HUES6 (cell line): ENCODE results near the gene CBARP.
A peak's percentile ranks its signal among the peaks of the same experiment; 100 is the strongest.

Source experiments
- H3K27ac ChIP-seq: 2 replicates; pipeline ENCODE4 v1.7.0; 2013; ENCODE audit warnings: low read depth, mild to moderate bottlenecking, low read length, inconsistent platforms
- H3K27me3 ChIP-seq: 2 replicates; pipeline ENCODE4 v1.6.1; 2013; ENCODE audit warnings: low read length; ENCODE audit not compliant: control insufficient read depth, insufficient read depth
- H3K36me3 ChIP-seq: 2 replicates; pipeline ENCODE4 v1.6.1; 2013; ENCODE audit warnings: low read length; ENCODE audit not compliant: control insufficient read depth, insufficient read depth
- H3K4me1 ChIP-seq: 2 replicates; pipeline ENCODE4 v1.6.1; 2013; ENCODE audit warnings: low read length; ENCODE audit not compliant: control insufficient read depth, insufficient read depth
- H3K4me3 ChIP-seq: 2 replicates; pipeline ENCODE4 v1.5.1; 2013; ENCODE audit warnings: low read depth, low read length
- H3K9ac ChIP-seq: one replicate; pipeline ENCODE4 v1.6.1; 2013; ENCODE audit warnings: mild to moderate bottlenecking, low read length
- H3K9me3 ChIP-seq: 2 replicates; pipeline ENCODE4 v1.6.1; 2013; ENCODE audit warnings: low read depth, low read length; ENCODE audit not compliant: control insufficient read depth, insufficient read depth

Gene CBARP

GRCh38 chr19:1254530-1255185, 16.9 kb upstream of the CBARP start:
- Histone ChIP-seq H3K4me1 (peaks cover 41% of the 10 kb centered on the region), H3K27me3 (no peaks in the 10 kb centered on the region), H3K36me3 (peaks cover 69% of the 10 kb centered on the region), H3K4me3 (no peak overlapping the region), H3K9ac (no peak overlapping the region), H3K27ac (0 out of 2 replicates have a peak overlapping the region, but pooled peaks have one; percentile 23), H3K9me3 (no peaks in the 10 kb centered on the region)

- Histone ChIP-seq H3K27me3 (no peaks in the 10 kb centered on the region), H3K9me3 (no peaks in the 10 kb centered on the region), H3K36me3 (peaks cover 69% of the 10 kb centered on the region), H3K4me1 (peaks cover 35% of the 10 kb centered on the region), H3K4me3 (no peak overlapping the region), H3K9ac (no peak overlapping the region), H3K27ac (peak overlapping the region; percentile 23; the same call in 1 of the 2 replicates)
Observed at GRCh38 chr19:1254081-1254527, 16.3 kb upstream of the CBARP start.

- peak overlapping the region; percentile 41 for H3K9ac ChIP-seq
- peaks cover 69% of the 10 kb centered on the region for H3K36me3 ChIP-seq
- H3K4me3 ChIP-seq, result no peak overlapping the region; the same call in 1 of the 2 replicates
- H3K27me3 ChIP-seq, result no peaks in the 10 kb centered on the region
- peaks cover 31% of the 10 kb centered on the region for H3K4me1 ChIP-seq
- H3K27ac ChIP-seq, result peak overlapping the region; percentile 93; the same call in 1 of the 2 replicates
- H3K9me3 ChIP-seq, result no peaks in the 10 kb centered on the region
Observed at GRCh38 chr19:1253514-1254080, 15.8 kb upstream of the CBARP start.

- peaks cover 63% of the 10 kb centered on the region for H3K36me3 ChIP-seq
Observed at GRCh38 chr19:1252821-1253513, 15.2 kb upstream of the CBARP start.

GRCh38 chr19:1252221-1252820, 14.5 kb upstream of the CBARP start:
- H3K4me3 ChIP-seq, result peak overlapping the region; percentile 71
- peaks cover 57% of the 10 kb centered on the region for H3K36me3 ChIP-seq
- H3K27me3 ChIP-seq, result no peaks in the 10 kb centered on the region
- no peaks in the 10 kb centered on the region for H3K9me3 ChIP-seq
- peaks cover 24% of the 10 kb centered on the region for H3K4me1 ChIP-seq
- H3K27ac ChIP-seq, result peak overlapping the region; percentile 93
- peak overlapping the region; percentile 75 for H3K9ac ChIP-seq

More at GRCh38 chr19:1252821-1253513, 15.2 kb upstream of the CBARP start:
- H3K9ac ChIP-seq, result peak overlapping the region; percentile 75
- H3K4me3 ChIP-seq, result peak overlapping the region; percentile 71; the same call in 1 of the 2 replicates
- H3K27ac ChIP-seq, result peak overlapping the region; percentile 93
- H3K9me3 ChIP-seq, result no peaks in the 10 kb centered on the region
- no peaks in the 10 kb centered on the region for H3K27me3 ChIP-seq
- H3K4me1 ChIP-seq, result peaks cover 27% of the 10 kb centered on the region

- H3K9ac ChIP-seq, result peak overlapping the region; percentile 96
- H3K27ac ChIP-seq, result peak overlapping the region; percentile 93
- H3K4me3 ChIP-seq, result peak overlapping the region; percentile 71
- H3K27me3 ChIP-seq, result no peaks in the 10 kb centered on the region
- H3K9me3 ChIP-seq, result no peaks in the 10 kb centered on the region
- peaks cover 50% of the 10 kb centered on the region for H3K36me3 ChIP-seq
- H3K4me1 ChIP-seq, result peaks cover 18% of the 10 kb centered on the region
Observed at GRCh38 chr19:1251330-1252220, 13.8 kb upstream of the CBARP start.

- Histone ChIP-seq H3K27ac (peak overlapping the region; percentile 93), H3K36me3 (peaks cover 45% of the 10 kb centered on the region), H3K27me3 (no peaks in the 10 kb centered on the region), H3K9me3 (no peaks in the 10 kb centered on the region), H3K4me3 (peak overlapping the region; percentile 71), H3K4me1 (peaks cover 20% of the 10 kb centered on the region), H3K9ac (peak overlapping the region; percentile 96)
Observed at GRCh38 chr19:1250437-1251260, 12.8 kb upstream of the CBARP start.

GRCh38 chr19:1249990-1250436, 12.2 kb upstream of the CBARP start:
- H3K27me3 ChIP-seq, result no peaks in the 10 kb centered on the region
- peak overlapping the region; percentile 71 for H3K4me3 ChIP-seq
- peaks cover 17% of the 10 kb centered on the region for H3K4me1 ChIP-seq
- H3K27ac ChIP-seq, result peak overlapping the region; percentile 90; the same call in 1 of the 2 replicates
- peaks cover 39% of the 10 kb centered on the region for H3K36me3 ChIP-seq
- H3K9me3 ChIP-seq, result no peaks in the 10 kb centered on the region
- H3K9ac ChIP-seq, result peak overlapping the region; percentile 96

- H3K4me3 ChIP-seq, result peak overlapping the region; percentile 80
- peak overlapping the region; percentile 96 for H3K9ac ChIP-seq
- peaks cover 21% of the 10 kb centered on the region for H3K4me1 ChIP-seq
- H3K27ac ChIP-seq, result peak overlapping the region; percentile 97
- H3K36me3 ChIP-seq, result peaks cover 33% of the 10 kb centered on the region
- no peaks in the 10 kb centered on the region for H3K27me3 ChIP-seq
- no peaks in the 10 kb centered on the region for H3K9me3 ChIP-seq
Observed at GRCh38 chr19:1249298-1249989, 11.6 kb upstream of the CBARP start.
